AG04450 (cell line): ENCODE results near the gene MUC5B. TPM values are rescaled to one million over a fixed set of nuclear protein-coding genes. Genes with fewer than 3 reads are reported as not detected.

ENCODE experiments used
- CTCF ChIA-PET: fragments of 300-600, 350-600 bp; formaldehyde crosslinking; extraction: SDS; loops from one replicate; lab custom pipeline; 2022; ENCODE audit warnings: antibody characterized with exemption, inconsistent platforms; lab: Charles Lee
- POLR2A ChIA-PET: fragments of 350-600 bp; formaldehyde crosslinking; extraction: SDS; loops from one replicate; lab custom pipeline; 2021; ENCODE audit warnings: antibody characterized with exemption, inconsistent platforms; lab: Yijun Ruan, JAX
- DNase-seq: peaks from one replicate; pipeline ENCODE4 v3.0.0-alpha.2; 2011; ENCODE audit warnings: low read depth, low spot score
- H3K27ac ChIP-seq: one replicate; pipeline ENCODE4 v1.5.1; 2012; ENCODE audit warnings: low read depth, low read length, control low read depth
- H3K27me3 ChIP-seq: one replicate; pipeline ENCODE4 v1.6.0; 2012; ENCODE audit warnings: low read length; ENCODE audit not compliant: control insufficient read depth, insufficient read depth
- H3K4me3 ChIP-seq: 2 replicates; pipeline ENCODE4 v1.5.1; 2011; ENCODE audit warnings: mild to moderate bottlenecking, low read depth, low read length, control low read depth
- H3K9me3 ChIP-seq: 2 replicates; pipeline ENCODE4 v1.5.1; 2012; ENCODE audit warnings: low read length; ENCODE audit not compliant: control insufficient read depth, insufficient read depth
- CTCF ChIP-seq: IDR thresholded peaks from 2 replicates; pipeline ENCODE4 v1.5.1; 2011; ENCODE audit warnings: low read depth, low read length, control low read depth, inconsistent platforms
- polyA plus RNA-seq: library from polyadenylated mRNA; depleted of rRNA; stranded (reverse); fragments of >200 nt; gene quantifications from 2 replicates; pipeline ENCODE4 v1.2.3, GENCODE V29; 2011

The MUC5B gene
- polyA plus RNA-seq, 1 experiment: not detected

- POLR2A ChIA-PET: no interaction called here
- Histone ChIP-seq H3K9me3 (no peaks in the 10 kb centered on the region; the same call in 1 of the 2 replicates), H3K27me3 (no peaks in the 10 kb centered on the region), H3K27ac (no peak overlapping the region), H3K4me3 (no peak overlapping the region)
- CTCF ChIA-PET: no interaction called here
- DNase-seq: no peak
- TF ChIP-seq CTCF: no peak
Measured at GRCh38 chr11:1271002-1271401, 48.1 kb downstream of the MUC5B start.

- no peaks in the 10 kb centered on the region for H3K27me3 ChIP-seq
- no peaks in the 10 kb centered on the region; the same call in 1 of the 2 replicates for H3K9me3 ChIP-seq
- no peak overlapping the region for H3K27ac ChIP-seq
- TF ChIP-seq CTCF: no peak
- H3K4me3 ChIP-seq: no peak overlapping the region
- ChIA-PET POLR2A (no interaction called here), CTCF (no interaction called here)
- DNase-seq: no peak
Measured at GRCh38 chr11:1271406-1271805, 48.5 kb downstream of the MUC5B start.

DNA sequence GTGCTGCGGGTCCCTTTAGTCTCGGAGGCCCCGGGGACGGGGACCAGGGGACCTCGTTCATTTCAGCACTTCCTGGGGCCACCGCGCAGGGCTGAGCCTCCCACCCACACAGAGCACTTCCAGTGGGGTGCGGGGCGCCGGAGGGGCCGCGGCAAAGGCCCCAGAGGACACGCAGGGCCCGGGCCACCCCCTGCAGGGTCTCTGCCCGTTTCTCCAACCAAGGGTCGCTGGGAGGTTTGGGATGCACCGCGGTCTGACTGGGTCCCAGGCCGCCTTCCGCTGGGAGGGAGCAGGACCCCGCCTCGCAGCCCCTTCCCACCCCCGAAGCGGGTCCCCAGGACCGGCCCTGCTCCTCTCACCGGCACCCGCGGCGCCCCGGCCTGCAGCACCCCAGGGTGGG lies 49.1 kb downstream of the MUC5B start:
- Histone ChIP-seq H3K27me3 (no peaks in the 10 kb centered on the region), H3K4me3 (no peak overlapping the region), H3K27ac (no peak overlapping the region), H3K9me3 (no peaks in the 10 kb centered on the region; the same call in 1 of the 2 replicates)
- TF ChIP-seq CTCF: no peak
- ChIA-PET CTCF (no interaction called here), POLR2A (no interaction called here)
- no peak for DNase-seq

DNA sequence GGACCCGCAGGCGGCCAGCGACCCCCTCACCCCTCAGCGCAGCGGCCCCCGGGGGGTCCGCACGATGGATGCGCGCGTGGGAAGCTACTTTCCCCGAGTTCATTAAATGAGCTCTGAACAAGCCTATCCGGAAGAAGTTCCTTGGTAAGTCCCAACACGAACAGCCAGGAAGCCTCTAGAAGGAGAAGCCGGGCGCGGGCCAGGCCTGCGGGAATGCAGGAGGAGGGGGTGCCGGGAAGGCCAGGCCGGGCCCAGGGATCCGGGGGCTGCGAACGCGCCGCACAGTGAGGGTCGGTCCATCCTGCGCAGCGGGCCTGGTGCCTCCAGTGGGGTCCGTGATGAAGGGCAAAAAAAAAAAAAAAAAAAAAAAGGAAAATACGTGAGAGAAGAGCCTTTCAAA lies 49.7 kb downstream of the MUC5B start:
- no peak overlapping the region for H3K4me3 ChIP-seq
- ChIA-PET CTCF (no interaction called here), POLR2A (no interaction called here)
- H3K9me3 ChIP-seq: no peaks in the 10 kb centered on the region; the same call in 1 of the 2 replicates
- no peak for TF ChIP-seq CTCF
- DNase-seq: no peak
- H3K27ac ChIP-seq: no peak overlapping the region
- no peaks in the 10 kb centered on the region for H3K27me3 ChIP-seq

GRCh38 chr11:1274501-1274900 lies 51.6 kb downstream of the MUC5B start:
- Histone ChIP-seq H3K9me3 (no peaks in the 10 kb centered on the region; the same call in 1 of the 2 replicates), H3K4me3 (no peak overlapping the region), H3K27ac (no peak overlapping the region), H3K27me3 (no peaks in the 10 kb centered on the region)
- ChIA-PET POLR2A (no interaction called here), CTCF (no interaction called here)
- TF ChIP-seq CTCF: no peak
- no peak for DNase-seq
